Measurements from ENCODE around the gene MAB21L1.

MAB21L1 gene

GRCh38 chr13:35500144-35500543 lies 23.7 kb upstream of the MAB21L1 start:
- no peaks in the 10 kb centered on the region for H3K27me3 ChIP-seq (ENCODE audit: insufficient read depth, low read depth)
- H3K36me3 ChIP-seq (ENCODE audit: insufficient read depth), result no peaks in the 10 kb centered on the region
- TF ChIP-seq CTCF (conservative IDR thresholded peaks at IDR 0.05; ENCODE audit: low read depth, low read length), result no peak
- H3K79me2 ChIP-seq (ENCODE audit: insufficient read depth, low read depth), result no peaks in the 10 kb centered on the region
- H3K4me1 ChIP-seq (ENCODE audit: low read depth, poor library complexity, severe bottlenecking), result no peaks in the 10 kb centered on the region
- H3K4me3 ChIP-seq (IDR thresholded peaks at IDR 0.05; ENCODE audit: insufficient read depth, low read depth, low read length), result no peak overlapping the region
- H3K27ac ChIP-seq, result no peak overlapping the region
- H3K9ac ChIP-seq, result no peak overlapping the region
- no peaks in the 10 kb centered on the region for H4K20me1 ChIP-seq (ENCODE audit: insufficient read depth)
- no peak overlapping the region for H3K4me2 ChIP-seq
- H2AFZ ChIP-seq (ENCODE audit: low read depth), result no peak overlapping the region

- H3K27me3 ChIP-seq (ENCODE audit: insufficient read depth, low read depth), result no peaks in the 10 kb centered on the region
- no peak for TF ChIP-seq CTCF (conservative IDR thresholded peaks at IDR 0.05; ENCODE audit: low read depth, low read length)
- H2AFZ ChIP-seq (ENCODE audit: low read depth), result no peak overlapping the region
- H3K4me3 ChIP-seq (IDR thresholded peaks at IDR 0.05; ENCODE audit: insufficient read depth, low read depth, low read length), result no peak overlapping the region
- H4K20me1 ChIP-seq (ENCODE audit: insufficient read depth), result no peaks in the 10 kb centered on the region
- H3K36me3 ChIP-seq (ENCODE audit: insufficient read depth), result no peaks in the 10 kb centered on the region
- H3K27ac ChIP-seq, result no peak overlapping the region
- H3K4me2 ChIP-seq, result no peak overlapping the region
- no peaks in the 10 kb centered on the region for H3K4me1 ChIP-seq (ENCODE audit: low read depth, poor library complexity, severe bottlenecking)
- H3K79me2 ChIP-seq (ENCODE audit: insufficient read depth, low read depth), result no peaks in the 10 kb centered on the region
- no peak overlapping the region for H3K9ac ChIP-seq
These were observed 23.2 kb upstream of the MAB21L1 start for GRCh38 chr13:35499676-35500075.

- Histone ChIP-seq H4K20me1 (ENCODE audit: insufficient read depth) (no peaks in the 10 kb centered on the region), H2AFZ (ENCODE audit: low read depth) (no peak overlapping the region), H3K9ac (no peak overlapping the region), H3K4me2 (no peak overlapping the region), H3K4me1 (ENCODE audit: low read depth, poor library complexity, severe bottlenecking) (no peaks in the 10 kb centered on the region), H3K36me3 (ENCODE audit: insufficient read depth) (no peaks in the 10 kb centered on the region), H3K27me3 (ENCODE audit: insufficient read depth, low read depth) (no peaks in the 10 kb centered on the region), H3K79me2 (ENCODE audit: insufficient read depth, low read depth) (no peaks in the 10 kb centered on the region), H3K4me3 (IDR thresholded peaks at IDR 0.05; ENCODE audit: insufficient read depth, low read depth, low read length) (no peak overlapping the region), H3K27ac (no peak overlapping the region)
- TF ChIP-seq CTCF (conservative IDR thresholded peaks at IDR 0.05; ENCODE audit: low read depth, low read length), result no peak
These were observed 22.7 kb upstream of the MAB21L1 start for GRCh38 chr13:35499196-35499662.

- no peak for TF ChIP-seq CTCF (conservative IDR thresholded peaks at IDR 0.05; ENCODE audit: low read depth, low read length)
- H3K27ac ChIP-seq, result no peak overlapping the region
- H3K27me3 ChIP-seq (ENCODE audit: insufficient read depth, low read depth), result no peaks in the 10 kb centered on the region
- no peak overlapping the region for H3K4me2 ChIP-seq
- H3K36me3 ChIP-seq (ENCODE audit: insufficient read depth), result no peaks in the 10 kb centered on the region
- H3K9ac ChIP-seq, result no peak overlapping the region
- no peaks in the 10 kb centered on the region for H4K20me1 ChIP-seq (ENCODE audit: insufficient read depth)
- H2AFZ ChIP-seq (ENCODE audit: low read depth), result no peak overlapping the region
- H3K79me2 ChIP-seq (ENCODE audit: insufficient read depth, low read depth), result no peaks in the 10 kb centered on the region
- H3K4me1 ChIP-seq (ENCODE audit: low read depth, poor library complexity, severe bottlenecking), result no peaks in the 10 kb centered on the region
- no peak overlapping the region for H3K4me3 ChIP-seq (IDR thresholded peaks at IDR 0.05; ENCODE audit: insufficient read depth, low read depth, low read length)
These were observed 21.7 kb upstream of the MAB21L1 start for GRCh38 chr13:35498231-35498630.

Measured in KMS-11 (cell line).